ENCODE measurements around the gene ISL2. TPM values are rescaled to one million over a fixed set of nuclear protein-coding genes. Genes with fewer than 3 reads are reported as not detected.

Gene ISL2
- total and polyA plus RNA-seq, 9 of the 15 experiments (the other 6 are each of a cell fraction or from before 2014, with no cell fraction given), result 0.15 to 23.7 (median 4.0) TPM

DNA sequence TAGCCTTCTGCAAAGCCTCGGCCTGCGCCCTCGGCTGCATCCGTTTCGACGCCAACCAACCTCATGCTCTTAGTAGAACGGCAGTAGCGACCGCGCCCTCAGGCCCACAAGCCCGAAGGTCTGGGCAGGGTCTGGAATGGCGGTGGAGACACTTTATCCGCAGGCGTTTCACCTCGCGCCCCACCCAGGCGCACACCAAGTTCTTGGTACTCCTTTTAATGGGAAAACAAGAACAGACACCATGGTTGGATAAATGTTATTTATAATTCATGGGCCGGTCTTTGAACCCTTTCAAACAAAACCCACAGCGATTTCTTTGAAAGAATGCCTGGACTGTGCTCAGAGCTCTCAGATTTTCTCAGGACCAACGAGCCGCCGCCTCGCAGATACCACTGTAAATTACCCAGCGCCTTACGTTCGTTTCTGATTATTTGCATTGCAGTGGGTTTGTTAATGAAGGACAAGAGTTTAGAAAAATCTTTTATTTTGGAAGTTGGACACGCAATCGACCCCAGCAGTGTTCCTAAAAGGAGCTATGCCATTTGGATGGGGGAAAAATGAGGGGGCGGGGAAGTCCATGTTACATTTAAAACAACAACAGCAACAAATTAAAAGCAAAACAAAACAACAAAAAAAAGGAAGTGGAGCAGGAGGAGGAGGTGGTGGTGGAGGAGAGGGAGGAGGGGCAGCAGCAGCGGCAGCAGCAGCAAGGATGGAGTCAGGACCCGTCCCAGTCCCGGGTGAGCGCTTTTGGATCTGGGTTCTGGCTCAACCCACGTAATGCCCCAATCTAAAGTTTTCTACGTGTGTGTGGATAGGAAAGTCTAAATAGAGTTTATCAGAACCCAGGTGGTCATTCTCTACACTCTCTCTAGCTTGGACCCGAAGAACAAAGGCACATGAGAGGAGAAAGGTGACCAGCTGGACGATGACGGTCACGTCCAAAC lies 993 bp upstream of the ISL2 start (continued):
- TF ChIP-seq, protein P1, sequence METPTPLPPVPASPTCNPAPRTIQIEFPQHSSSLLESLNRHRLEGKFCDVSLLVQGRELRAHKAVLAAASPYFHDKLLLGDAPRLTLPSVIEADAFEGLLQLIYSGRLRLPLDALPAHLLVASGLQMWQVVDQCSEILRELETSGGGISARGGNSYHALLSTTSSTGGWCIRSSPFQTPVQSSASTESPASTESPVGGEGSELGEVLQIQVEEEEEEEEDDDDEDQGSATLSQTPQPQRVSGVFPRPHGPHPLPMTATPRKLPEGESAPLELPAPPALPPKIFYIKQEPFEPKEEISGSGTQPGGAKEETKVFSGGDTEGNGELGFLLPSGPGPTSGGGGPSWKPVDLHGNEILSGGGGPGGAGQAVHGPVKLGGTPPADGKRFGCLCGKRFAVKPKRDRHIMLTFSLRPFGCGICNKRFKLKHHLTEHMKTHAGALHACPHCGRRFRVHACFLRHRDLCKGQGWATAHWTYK (CRISPR knock-in tag; IDR thresholded peaks at IDR 0.05), result no peak
- TF ChIP-seq PHF21A (IDR thresholded peaks at IDR 0.05; ENCODE audit: borderline replicate concordance, low read depth) (no peak), PTTG1 (tag; IDR thresholded peaks at IDR 0.05; ENCODE audit: low read depth) (no peak), CC2D1A (IDR thresholded peaks at IDR 0.05) (no peak; the same call in 1 of the 2 replicates), CEBPG (CRISPR knock-in tag; IDR thresholded peaks at IDR 0.05) (no peak), CEBPG (tag; conservative IDR thresholded peaks at IDR 0.05 in 1 of 2, IDR thresholded peaks at IDR 0.05 in 1 of 2) (no peak), TAF1 (IDR thresholded peaks at IDR 0.05; ENCODE audit: control insufficient read depth, extremely low read depth, insufficient read depth, low read length, severe bottlenecking) (no peak), ZNF551 (CRISPR knock-in tag; IDR thresholded peaks at IDR 0.05) (no peak), XRCC5 (IDR thresholded peaks at IDR 0.05; ENCODE audit: low read depth, low read length) (no peak), AFF1 (IDR thresholded peaks at IDR 0.05; ENCODE audit: low read depth in 1 of 2, partially characterized antibody in 2 of 2) (peak in 1 of 2 experiments; percentile 29), ZNF23 (CRISPR knock-in tag; IDR thresholded peaks at IDR 0.05) (no peak), PURB (CRISPR knock-in tag; IDR thresholded peaks at IDR 0.05; ENCODE audit: low read depth) (no peak), NELFE (IDR thresholded peaks at IDR 0.05; ENCODE audit: insufficient read depth, insufficient read length) (no peak), SMAD3 (CRISPR knock-in tag; conservative IDR thresholded peaks at IDR 0.05) (no peak), TSC22D4 (tag; IDR thresholded peaks at IDR 0.05) (no peak), HNRNPK (IDR thresholded peaks at IDR 0.05; ENCODE audit: low read depth, low read length, poor library complexity, severe bottlenecking) (no peak)
- TF ChIP-seq, protein P2, sequence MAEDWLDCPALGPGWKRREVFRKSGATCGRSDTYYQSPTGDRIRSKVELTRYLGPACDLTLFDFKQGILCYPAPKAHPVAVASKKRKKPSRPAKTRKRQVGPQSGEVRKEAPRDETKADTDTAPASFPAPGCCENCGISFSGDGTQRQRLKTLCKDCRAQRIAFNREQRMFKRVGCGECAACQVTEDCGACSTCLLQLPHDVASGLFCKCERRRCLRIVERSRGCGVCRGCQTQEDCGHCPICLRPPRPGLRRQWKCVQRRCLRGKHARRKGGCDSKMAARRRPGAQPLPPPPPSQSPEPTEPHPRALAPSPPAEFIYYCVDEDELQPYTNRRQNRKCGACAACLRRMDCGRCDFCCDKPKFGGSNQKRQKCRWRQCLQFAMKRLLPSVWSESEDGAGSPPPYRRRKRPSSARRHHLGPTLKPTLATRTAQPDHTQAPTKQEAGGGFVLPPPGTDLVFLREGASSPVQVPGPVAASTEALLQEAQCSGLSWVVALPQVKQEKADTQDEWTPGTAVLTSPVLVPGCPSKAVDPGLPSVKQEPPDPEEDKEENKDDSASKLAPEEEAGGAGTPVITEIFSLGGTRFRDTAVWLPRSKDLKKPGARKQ (CRISPR knock-in tag; IDR thresholded peaks at IDR 0.05), result peak; percentile 30; the same call in 1 of the 2 replicates
- TF ChIP-seq, protein P3, sequence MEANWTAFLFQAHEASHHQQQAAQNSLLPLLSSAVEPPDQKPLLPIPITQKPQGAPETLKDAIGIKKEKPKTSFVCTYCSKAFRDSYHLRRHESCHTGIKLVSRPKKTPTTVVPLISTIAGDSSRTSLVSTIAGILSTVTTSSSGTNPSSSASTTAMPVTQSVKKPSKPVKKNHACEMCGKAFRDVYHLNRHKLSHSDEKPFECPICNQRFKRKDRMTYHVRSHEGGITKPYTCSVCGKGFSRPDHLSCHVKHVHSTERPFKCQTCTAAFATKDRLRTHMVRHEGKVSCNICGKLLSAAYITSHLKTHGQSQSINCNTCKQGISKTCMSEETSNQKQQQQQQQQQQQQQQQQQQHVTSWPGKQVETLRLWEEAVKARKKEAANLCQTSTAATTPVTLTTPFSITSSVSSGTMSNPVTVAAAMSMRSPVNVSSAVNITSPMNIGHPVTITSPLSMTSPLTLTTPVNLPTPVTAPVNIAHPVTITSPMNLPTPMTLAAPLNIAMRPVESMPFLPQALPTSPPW (CRISPR knock-in tag; IDR thresholded peaks at IDR 0.05), result no peak
